Occipital lobe (tissue), 2 donors: ENCODE results near the gene HTATIP2. TPM values are rescaled to one million over a fixed set of nuclear protein-coding genes. Genes with fewer than 3 reads are reported as not detected.
"Not testable (repeated sequence)": the region's sequence is repeated elsewhere in the genome, so short reads cannot be mapped to it uniquely, and the experiment has no call there.

Experiments
- DNase-seq: peaks from one replicate; lab custom pipeline; 2025; lab: John Stamatoyannopoulos, UW
- total RNA-seq: library from RNA; depleted of rRNA; stranded (reverse); fragments of >200 nt; gene quantifications from one replicate; pipeline ENCODE4 v1.2.3, GENCODE V29; 2014

HTATIP2 gene
- 6.1 TPM for total RNA-seq

DNA sequence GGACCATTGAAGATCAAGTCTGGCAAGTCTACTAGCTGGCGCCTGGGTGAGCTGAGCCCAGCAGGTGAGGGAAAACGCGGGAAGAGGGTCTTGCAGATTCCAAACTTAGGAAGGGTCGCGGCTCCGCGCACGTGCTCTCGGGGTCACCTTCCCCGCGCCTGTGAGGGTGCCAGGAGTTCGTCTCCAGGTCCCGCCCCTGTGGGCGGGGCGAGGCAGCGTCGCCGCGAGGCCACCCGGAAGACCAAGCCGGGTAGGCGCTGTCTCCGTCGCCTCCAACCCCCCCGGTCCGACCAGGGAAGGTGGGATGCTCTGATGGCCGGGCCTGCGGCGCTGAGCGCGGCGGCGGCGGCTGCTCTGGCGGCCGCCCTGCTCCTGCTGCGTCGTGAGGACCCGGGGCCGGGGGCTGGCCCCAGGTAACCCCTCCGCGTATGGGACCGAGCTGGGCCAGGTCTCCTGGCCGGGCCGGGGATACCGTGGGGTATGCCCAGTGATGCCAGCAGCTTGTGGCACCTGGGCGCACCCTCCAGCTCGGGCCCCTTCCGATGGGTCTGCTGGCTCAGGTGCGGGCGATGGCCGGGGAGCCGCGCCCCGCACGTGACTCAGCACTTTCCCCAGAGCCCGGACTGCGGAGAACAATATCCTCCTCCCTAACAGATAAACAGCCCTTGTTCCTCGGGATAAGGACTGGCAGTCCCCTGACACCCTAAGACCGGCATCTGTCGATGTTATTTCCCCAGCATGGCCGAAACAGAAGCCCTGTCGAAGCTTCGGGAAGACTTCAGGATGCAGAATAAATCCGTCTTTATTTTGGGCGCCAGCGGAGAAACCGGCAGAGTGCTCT lies at the start of gene HTATIP2:
TSS of gene HTATIP2 (plus strand) at position 215 of the 841 bp plus-strand sequence. CDS start at position 739, 524 bp downstream.
- DNase-seq: peak; percentile 43

- no peak for DNase-seq
Observed at GRCh38 chr11:20315800-20316199, 47.7 kb upstream of the HTATIP2 start.

- no peak for DNase-seq
Observed at GRCh38 chr11:20321177-20321576, 42.3 kb upstream of the HTATIP2 start.

DNA sequence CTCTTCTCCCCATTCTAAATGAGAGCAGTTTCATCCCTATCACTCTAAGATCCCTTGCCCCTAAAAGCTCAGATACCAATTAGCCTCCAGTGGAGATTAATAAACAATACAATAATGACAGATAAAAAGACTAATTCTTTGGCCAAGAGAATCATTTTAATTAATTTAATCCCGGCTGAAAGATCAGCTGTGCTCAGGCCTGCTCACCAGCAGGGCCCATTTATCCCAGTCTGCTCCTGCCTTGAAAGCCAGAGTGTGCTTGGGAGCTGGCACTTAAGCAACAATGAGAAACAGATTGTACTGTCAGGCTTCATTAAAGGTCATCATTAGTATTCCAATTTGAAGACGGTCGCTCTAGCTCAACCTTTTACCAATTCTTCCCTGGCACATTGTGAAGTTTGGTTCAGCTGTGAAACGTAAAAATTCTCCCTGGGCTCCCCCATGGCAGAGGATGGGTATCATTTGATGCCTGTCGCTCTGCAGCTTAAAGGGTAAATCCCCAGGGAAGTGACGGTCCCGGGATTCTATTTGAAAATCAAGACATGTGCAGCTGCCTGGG lies 36.1 kb upstream of the HTATIP2 start:
- DNase-seq: no peak

DNA sequence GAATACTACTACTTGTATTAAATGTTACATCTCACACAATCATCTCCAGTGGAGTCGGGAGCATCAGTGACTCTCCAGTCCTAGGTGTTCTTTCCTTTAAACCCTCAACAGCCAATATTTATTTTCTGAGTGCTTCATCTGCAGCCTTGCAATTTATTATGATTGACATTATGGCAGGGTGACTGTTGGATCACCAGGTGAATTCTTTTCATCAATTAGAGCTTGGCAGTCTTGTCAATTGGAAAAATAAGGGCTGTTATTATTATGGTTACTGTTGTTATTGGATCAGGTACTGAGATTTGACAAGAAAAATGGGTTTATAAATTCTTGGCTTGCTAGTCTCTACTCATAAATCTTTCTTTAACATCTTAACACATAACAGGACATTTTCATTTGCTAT lies 27.5 kb upstream of the HTATIP2 start:
- no peak for DNase-seq

GRCh38 chr11:20337526-20338154 lies 25.9 kb upstream of the HTATIP2 start:
- no peak for DNase-seq

DNA sequence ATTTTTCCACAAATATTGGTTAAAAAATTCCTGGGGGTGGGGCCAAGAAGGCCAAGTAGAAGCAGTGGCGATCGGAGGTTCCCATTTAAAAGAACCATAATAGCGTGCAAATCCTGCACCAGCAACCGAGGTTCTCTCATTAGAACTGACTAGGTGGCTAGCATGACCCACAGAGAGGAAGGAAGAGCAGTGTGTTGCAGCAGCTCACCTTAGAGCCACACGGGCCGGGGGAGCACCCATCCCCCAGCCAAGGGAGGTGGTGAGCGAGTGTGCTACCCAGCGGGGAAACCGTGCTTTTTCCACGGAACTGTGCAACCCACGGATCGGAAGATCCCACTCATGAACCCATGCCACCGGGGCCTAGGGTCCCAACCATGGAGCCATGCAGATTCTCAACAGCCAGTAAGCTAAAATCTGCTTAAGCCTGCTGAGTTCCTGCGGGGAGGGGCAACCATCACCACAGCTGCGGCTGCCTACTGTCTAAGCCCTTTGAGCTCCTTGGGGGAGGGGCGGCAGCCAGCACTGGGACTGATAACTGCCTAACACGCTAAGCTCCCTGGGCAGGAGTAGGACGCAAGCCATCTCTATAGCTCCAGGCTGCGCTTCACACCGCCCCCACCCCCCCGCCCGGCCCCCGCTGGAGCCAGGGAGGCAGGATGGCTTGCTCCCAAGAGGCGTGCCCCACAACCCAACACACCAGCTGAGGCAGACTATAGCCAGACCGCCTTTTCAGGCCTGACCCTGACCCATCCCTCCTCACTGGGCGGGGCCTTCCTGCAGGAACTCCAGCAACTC lies 21.0 kb upstream of the HTATIP2 start:
- no peak for DNase-seq

DNA sequence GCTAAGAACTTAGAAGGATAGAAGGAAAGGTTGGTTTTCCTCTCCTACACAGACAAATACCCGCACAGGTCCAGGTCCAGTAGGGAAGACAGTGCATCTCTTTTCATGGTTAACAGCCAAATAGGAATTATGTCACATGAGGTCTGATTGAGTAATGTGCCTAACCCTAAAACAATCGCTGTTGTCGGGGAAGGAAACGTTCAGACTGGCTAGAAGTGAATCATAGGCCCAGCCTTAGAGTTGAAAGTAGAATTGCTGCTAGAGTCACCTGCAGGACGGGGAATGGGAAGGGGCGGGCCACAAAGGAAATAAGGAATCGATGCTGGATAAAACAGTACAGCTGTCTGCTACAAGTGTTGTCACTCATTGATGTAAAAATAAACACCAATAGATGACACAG lies 12.4 kb upstream of the HTATIP2 start:
- DNase-seq: no peak

DNA sequence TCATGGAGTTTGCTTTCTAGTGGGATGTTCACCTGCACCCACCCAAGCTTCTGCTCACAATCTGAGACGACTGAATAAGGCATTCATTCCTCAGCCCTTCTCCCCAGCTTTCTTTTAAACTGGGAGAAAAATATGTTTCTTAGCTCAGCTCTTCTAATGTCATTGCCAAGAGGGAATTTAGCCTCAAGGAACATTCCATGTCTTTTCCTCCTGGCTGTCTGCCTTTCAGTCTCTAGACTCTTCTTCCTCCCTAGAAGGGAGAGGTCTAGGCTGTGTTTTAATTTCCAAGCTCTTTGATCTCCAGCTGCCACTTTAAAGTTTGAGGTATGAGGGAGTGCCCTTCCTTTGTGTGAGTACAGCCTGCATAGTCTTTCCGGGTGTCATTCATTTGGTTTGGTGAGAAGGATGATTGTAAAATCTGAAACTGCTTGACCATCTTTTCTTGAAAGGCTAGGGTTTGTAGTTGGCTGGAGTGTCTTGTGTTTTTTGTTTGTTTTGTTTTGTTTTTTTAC lies 11.7 kb upstream of the HTATIP2 start:
- DNase-seq: no peak

DNA sequence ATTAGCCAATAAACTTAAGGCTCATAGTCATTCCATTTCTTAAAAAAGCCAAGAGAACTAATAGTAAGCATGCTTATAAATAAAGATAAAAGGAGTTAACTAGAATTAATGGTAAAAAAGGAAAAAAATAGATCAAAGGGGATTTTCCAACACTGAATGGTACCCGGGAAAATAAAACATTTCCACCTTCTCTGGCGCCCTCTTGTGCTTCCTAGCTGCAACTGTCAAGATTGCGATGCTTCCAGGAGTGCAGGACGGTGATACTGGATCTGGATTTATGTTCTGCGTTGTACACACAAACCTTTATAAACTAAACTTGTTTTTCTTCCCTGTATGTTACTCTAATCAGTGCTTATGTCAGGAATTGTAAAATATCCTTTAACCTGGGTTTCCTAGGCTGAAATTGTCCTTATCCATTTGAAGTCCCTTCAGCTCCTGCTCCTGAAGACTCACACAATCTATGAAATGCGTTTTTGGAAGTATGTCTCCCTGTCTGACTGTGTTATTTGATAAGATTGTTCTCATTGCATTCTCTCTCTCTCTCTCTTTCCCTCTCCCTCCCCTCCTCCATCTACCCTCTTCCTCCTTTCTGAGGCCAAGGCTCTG lies 9.6 kb upstream of the HTATIP2 start:
- DNase-seq: no peak

DNA sequence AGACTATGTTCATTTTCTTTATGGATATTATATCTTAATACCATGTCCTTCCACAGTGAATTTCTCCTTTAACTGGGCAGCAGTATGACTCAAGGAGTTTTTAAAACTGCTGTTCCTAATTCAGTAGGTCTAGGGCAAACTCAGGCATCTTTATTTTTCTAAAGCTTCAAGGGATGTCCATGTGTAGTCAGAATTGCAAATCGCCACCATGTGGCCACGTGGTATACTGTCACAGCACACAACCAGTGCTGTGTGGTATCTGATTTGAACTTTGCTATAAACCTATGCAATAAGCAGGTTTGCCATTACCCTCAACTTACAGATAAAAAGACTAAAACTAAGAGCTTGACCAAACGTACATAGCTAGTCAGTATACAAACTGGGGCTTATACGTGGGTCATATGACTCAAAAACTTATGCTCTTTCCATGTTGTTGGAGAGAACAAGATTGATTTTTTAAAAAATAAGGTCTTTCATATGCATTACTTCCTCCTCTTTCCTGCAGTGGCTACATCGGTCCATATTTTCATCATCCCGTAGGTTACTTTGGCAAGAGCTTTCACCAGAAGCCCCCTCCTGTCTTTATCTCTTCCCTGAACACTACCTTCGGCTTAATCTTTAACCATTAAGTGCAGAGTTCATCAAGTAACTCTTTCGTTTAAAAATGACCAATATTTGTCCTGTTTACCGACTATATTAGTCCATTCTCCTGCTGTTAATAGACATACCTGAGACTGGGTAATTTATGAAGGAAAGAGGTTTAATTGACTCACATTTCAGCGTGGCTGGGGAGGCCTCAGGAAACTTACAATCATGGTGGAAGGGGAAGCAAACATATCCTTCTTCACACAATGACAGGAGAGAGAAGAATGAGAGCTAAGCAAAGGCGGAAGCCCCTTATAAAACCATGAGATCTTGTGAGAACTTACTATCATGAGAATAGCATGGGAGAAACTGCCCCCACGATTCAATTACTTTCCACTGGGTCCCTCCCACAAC lies 8.0 kb upstream of the HTATIP2 start:
- DNase-seq: no peak

DNA sequence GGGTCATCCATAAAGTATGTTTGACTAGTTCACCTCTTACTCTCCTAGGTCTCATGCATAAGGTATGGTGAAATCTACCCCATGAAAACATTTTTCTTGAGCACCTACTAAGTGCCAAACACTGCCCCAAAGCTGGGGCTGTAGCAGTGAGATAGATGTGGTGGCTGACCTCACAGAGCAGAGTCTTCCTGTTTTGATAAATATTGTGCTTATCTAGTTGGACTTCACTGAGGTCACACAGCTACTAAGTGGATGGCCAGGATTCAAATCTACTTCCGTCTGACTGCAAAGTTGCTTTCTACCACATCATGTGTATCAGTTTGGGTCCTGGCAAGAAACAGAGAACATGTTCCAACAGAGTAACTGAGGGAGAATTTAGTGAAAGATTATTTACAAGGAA lies 6.4 kb upstream of the HTATIP2 start:
- DNase-seq: no peak

GRCh38 chr11:20360650-20361049 lies 2.9 kb upstream of the HTATIP2 start:
- DNase-seq: no peak

- DNase-seq: no peak
Observed at GRCh38 chr11:20362481-20362880, 1.0 kb upstream of the HTATIP2 start.

DNA sequence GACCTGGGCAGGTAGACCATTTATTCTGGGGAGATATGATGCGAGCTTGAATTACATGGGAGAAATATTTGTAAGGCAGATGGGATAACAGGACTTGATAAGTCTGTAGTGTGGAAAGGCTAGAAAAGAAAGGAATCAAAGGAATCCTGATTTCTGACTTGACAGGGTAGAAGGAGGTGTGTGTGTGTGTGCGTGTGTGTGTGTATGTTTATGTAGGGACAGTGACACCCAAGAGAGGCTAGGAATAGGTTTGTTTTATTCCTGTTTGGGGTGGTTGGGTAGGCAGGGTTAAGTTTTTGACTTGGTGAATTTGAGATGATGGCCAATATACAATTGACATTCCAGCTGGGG lies 390 bp upstream of the HTATIP2 start:
- DNase-seq: no peak

DNA sequence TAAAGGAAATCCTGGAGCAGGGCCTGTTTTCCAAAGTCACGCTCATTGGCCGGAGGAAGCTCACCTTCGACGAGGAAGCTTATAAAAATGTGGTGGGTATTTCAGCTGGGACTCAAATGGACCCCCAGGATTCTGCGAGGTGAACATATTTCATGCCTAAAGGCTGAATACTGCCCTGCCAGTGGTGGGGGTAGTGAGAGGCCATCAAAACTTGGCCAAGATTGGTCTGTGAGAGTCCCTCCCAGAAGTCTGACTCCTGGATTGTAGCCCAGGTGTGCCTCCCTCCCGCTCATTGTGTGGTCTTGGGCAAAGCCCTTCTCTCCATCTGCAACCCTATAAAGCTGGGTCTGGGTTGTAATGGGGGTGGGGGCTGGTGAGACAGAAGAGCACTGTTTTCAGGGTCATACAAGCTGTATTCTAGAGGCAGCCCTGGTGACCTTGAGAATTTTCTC lies 853 bp downstream of the HTATIP2 start:
- DNase-seq: no peak

GRCh38 chr11:20365465-20365864 lies 2.0 kb downstream of the HTATIP2 start:
- DNase-seq: not testable (repeated sequence)

DNA sequence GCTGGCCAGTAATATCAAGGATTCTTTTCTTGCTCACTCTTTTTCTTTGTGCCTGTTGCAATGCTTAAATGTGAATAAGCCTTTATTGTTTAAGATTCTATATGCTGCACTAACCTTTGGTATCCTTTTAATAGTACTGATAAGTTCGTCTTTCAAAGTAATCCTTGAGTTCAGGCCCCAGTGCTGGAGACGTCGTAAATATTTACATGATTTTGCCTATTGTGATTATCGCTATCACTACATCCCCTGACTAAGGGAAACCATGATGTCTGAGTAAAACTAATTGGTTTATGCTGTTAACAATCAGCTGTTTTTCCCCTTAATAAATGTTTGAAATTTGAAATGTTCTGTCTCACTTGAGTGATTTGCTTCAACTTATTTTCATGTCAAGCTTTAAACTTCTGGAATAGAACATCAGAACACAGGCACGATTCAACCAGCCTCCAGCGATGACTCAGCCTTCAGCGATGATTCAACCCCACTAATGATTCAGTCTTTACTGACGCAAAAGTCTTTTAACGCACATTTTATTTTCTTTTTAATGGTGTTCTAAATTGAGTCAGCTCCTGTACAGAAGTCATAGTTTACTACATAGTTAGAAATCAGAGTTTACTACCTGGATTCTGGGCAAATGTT lies 3.9 kb downstream of the HTATIP2 start:
- DNase-seq: peak; percentile 59

GRCh38 chr11:20368438-20368837 lies 4.9 kb downstream of the HTATIP2 start:
- DNase-seq: no peak
